ENCODE data around the gene HSPB1.

- TF ChIP-seq EZH2 (IDR thresholded peaks at IDR 0.05; ENCODE audit: insufficient read depth, poor library complexity, severe bottlenecking) (no peak), EZH2phosphoT487 (IDR thresholded peaks at IDR 0.05; ENCODE audit: insufficient read depth, low read depth) (no peak)
Observed at GRCh38 chr7:76334320-76334967, 32.0 kb downstream of the HSPB1 start.
